PC-9 (cell line): ENCODE measurements around the gene CHDH. TPM values are rescaled to one million over a fixed set of nuclear protein-coding genes. Genes with fewer than 3 reads are reported as not detected.

ENCODE experiments used
- BruUV-seq: library from RNA; stranded (reverse); fragments of 400-500 nt; replicated peaks from 2 replicates; lab custom pipeline; 2021; lab: Mats Ljungman, UMichigan
- CTCF ChIA-PET: fragments of 300-600 bp; sonication (Branson Sonifier 250); formaldehyde crosslinking; loops from one replicate; lab custom pipeline; 2022; ENCODE audit warnings: antibody characterized with exemption; lab: Charles Lee
- POLR2A ChIA-PET: fragments of 300-600 bp; sonication (Branson Sonifier 250); formaldehyde crosslinking; loops from one replicate; lab custom pipeline; 2022; ENCODE audit warnings: antibody characterized with exemption; ENCODE audit not compliant: unreplicated experiment; lab: Charles Lee
- DNase-seq, 2 experiments: peaks; one replicate each; pipeline versions ENCODE4 v3.0.0 to v3.0.0-alpha.2; 2015 to 2022; ENCODE audit warnings: mixed read lengths in 1 of 2
- H2AFZ ChIP-seq: fragments of 200-600 bp; sonication (generic); 2 replicates; pipeline ENCODE4 v1.8.1; 2017; ENCODE audit warnings: antibody characterized with exemption
- H3F3A ChIP-seq: fragments of 200-600 bp; sonication (generic); 2 replicates; pipeline ENCODE4 v1.8.1; 2017; ENCODE audit warnings: antibody characterized with exemption, mild to moderate bottlenecking, low read depth; ENCODE audit not compliant: insufficient read depth
- H3K27ac ChIP-seq: fragments of 200-600 bp; sonication (generic); 2 replicates; pipeline ENCODE4 v1.6.1; 2016; ENCODE audit warnings: mixed run types
- H3K27me3 ChIP-seq: fragments of 200-600 bp; sonication (generic); 2 replicates; pipeline ENCODE4 v1.6.1; 2016; ENCODE audit warnings: low read depth, mixed run types; ENCODE audit not compliant: insufficient read depth
- H3K36me3 ChIP-seq: fragments of 200-600 bp; sonication (generic); 2 replicates; pipeline ENCODE4 v1.6.1; 2016; ENCODE audit warnings: low read depth, mixed run types
- H3K4me1 ChIP-seq: fragments of 200-600 bp; sonication (generic); replicated peaks from 2 replicates; pipeline ENCODE4 v1.6.1; 2016; ENCODE audit warnings: mixed run types; ENCODE audit not compliant: insufficient read depth
- H3K4me2 ChIP-seq: fragments of 200-600 bp; sonication (generic); 2 replicates; pipeline ENCODE4 v1.6.1; 2017; ENCODE audit warnings: mixed run types
- H3K4me3 ChIP-seq: fragments of 200-600 bp; sonication (generic); 2 replicates; pipeline ENCODE4 v1.6.1; 2016; ENCODE audit warnings: mixed run types
- H3K79me2 ChIP-seq: fragments of 200-600 bp; sonication (generic); 2 replicates; pipeline ENCODE4 v1.6.1; 2017; ENCODE audit warnings: low read depth, mixed run types
- H3K9me2 ChIP-seq: fragments of 200-600 bp; sonication (generic); 2 replicates; pipeline ENCODE4 v1.8.1; 2017; ENCODE audit warnings: mild to moderate bottlenecking; ENCODE audit not compliant: insufficient read depth
- H3K9me3 ChIP-seq: fragments of 200-600 bp; sonication (generic); 2 replicates; pipeline ENCODE4 v1.8.1; 2016; ENCODE audit warnings: low read depth; ENCODE audit not compliant: insufficient read depth
- H4K20me1 ChIP-seq: fragments of 200-600 bp; sonication (generic); 2 replicates; pipeline ENCODE4 v1.8.1; 2017; ENCODE audit not compliant: insufficient read depth
- EZH2 ChIP-seq: fragments of 200-600 bp; sonication (generic); IDR thresholded peaks from 2 replicates; pipeline ENCODE4 v1.8.0; 2017; ENCODE audit warnings: antibody characterized with exemption, low read depth
- intact Hi-C: fragments of 100-400 bp; cut with micrococcal nuclease; formaldehyde crosslinking; loops from one replicate; pipeline ENCODE4 v1.10.0; 2022; ENCODE audit not compliant: unreplicated experiment
- total RNA-seq: library from RNA; stranded (reverse); gene quantifications from 2 replicates; pipeline ENCODE4 v1.2.3, GENCODE V29; 2021
- TF ChIP-seq, protein P1 (sequence below): fragments of 200-600 bp; sonication (generic); conservative IDR thresholded peaks from 2 replicates; pipeline ENCODE4 v1.6.1; 2017; ENCODE audit warnings: mixed run types, antibody characterized with exemption, mild to moderate bottlenecking, moderate library complexity

The CHDH gene
- total RNA-seq, 1 experiment from 2014 or later, result not detected

DNA sequence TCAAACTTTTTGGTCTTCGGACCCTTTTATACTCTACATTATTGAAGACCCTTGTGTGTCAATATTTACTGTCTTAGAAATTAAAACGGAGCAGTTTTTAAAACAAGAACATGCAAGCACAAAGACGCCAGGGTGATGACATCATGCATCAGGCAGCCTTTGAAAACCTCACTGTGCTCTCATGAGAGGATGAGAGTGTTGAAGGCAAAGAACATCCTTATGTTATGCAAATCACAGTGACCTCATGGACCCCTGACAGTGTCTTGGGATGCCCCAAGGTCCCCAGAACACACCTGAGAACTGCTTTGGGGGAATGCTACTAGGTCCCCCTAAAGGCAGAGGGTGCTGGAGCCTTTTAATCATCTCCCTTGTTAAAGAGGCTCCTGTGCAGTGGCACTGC, 51.6 kb downstream of the CHDH start:
- Histone ChIP-seq H3K27ac (no peak overlapping the region), H3K9me3 (no peaks in the 10 kb centered on the region), H3K4me2 (no peak overlapping the region), H3F3A (no peaks in the 10 kb centered on the region), H4K20me1 (no peaks in the 10 kb centered on the region), H2AFZ (no peak overlapping the region), H3K4me1 (no peaks in the 10 kb centered on the region), H3K9me2 (no peaks in the 10 kb centered on the region), H3K27me3 (peaks cover 88% of the 10 kb centered on the region), H3K79me2 (no peaks in the 10 kb centered on the region), H3K36me3 (no peaks in the 10 kb centered on the region), H3K4me3 (no peak overlapping the region)
- intact Hi-C loops, result no loop called here
- TF ChIP-seq, protein P1, sequence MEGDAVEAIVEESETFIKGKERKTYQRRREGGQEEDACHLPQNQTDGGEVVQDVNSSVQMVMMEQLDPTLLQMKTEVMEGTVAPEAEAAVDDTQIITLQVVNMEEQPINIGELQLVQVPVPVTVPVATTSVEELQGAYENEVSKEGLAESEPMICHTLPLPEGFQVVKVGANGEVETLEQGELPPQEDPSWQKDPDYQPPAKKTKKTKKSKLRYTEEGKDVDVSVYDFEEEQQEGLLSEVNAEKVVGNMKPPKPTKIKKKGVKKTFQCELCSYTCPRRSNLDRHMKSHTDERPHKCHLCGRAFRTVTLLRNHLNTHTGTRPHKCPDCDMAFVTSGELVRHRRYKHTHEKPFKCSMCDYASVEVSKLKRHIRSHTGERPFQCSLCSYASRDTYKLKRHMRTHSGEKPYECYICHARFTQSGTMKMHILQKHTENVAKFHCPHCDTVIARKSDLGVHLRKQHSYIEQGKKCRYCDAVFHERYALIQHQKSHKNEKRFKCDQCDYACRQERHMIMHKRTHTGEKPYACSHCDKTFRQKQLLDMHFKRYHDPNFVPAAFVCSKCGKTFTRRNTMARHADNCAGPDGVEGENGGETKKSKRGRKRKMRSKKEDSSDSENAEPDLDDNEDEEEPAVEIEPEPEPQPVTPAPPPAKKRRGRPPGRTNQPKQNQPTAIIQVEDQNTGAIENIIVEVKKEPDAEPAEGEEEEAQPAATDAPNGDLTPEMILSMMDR, result no peak
- TF ChIP-seq EZH2, result no peak
- no TSS peak for BruUV-seq
- ChIA-PET CTCF (no interaction called here), POLR2A (no interaction called here)
- DNase-seq, result no peak

DNA sequence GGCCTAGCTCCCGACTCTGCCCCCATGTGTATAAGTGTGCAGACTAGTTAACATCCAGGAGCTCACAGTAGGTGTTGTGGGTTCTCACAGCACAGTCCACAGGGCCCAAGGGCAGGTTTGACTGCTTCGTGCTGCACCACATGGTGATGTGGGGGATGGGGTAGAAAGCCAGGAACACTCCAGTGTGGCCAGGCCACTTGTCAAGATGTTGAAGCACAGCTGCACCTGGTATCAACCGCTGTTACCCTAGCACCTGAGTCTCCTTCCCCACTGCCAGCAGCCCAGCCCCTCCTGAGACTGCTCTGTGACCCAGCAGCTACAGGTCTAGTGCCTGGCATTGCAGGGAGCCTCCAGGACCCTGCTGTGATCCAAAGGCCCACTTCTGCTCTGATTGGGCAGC, 53.4 kb downstream of the CHDH start:
- Histone ChIP-seq H3K9me2 (no peaks in the 10 kb centered on the region), H3K4me3 (no peak overlapping the region), H3K27ac (no peak overlapping the region), H3F3A (no peaks in the 10 kb centered on the region), H3K4me1 (no peaks in the 10 kb centered on the region), H3K36me3 (no peaks in the 10 kb centered on the region), H4K20me1 (no peaks in the 10 kb centered on the region), H3K9me3 (no peaks in the 10 kb centered on the region), H2AFZ (no peak overlapping the region), H3K79me2 (no peaks in the 10 kb centered on the region), H3K27me3 (peaks cover 87% of the 10 kb centered on the region), H3K4me2 (no peak overlapping the region)
- CTCF ChIA-PET, result no interaction called here
- intact Hi-C loops, result no loop called here
- no peak for DNase-seq
- POLR2A ChIA-PET, result no interaction called here
- TF ChIP-seq, protein P1, result no peak
- no peak for TF ChIP-seq EZH2
- no TSS peak for BruUV-seq

DNA sequence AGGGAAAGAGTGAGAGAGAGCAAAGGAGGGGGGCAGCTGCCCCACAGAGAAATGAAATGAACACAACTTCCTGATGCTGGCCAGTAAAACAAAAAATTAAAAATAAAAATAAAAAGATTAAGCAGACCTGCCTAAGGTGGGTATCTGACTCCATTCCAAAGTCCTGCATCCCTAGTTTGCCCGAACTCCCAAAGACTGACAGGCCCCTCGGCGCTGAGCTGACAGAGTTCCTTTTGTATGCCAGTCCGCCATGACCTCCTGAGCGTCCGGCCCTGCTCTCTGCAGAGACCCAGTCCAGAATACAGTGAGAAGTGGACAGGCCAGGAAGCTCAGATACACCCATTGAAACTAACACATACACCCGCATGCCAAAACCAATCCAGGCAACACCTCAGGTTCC, 54.9 kb downstream of the CHDH start:
- no peak overlapping the region for H3K27ac ChIP-seq
- intact Hi-C loops, result no loop called here
- no peaks in the 10 kb centered on the region for H3F3A ChIP-seq
- H3K27me3 ChIP-seq, result peaks cover 88% of the 10 kb centered on the region
- DNase-seq, result no peak
- POLR2A ChIA-PET, result no interaction called here
- no peak overlapping the region for H3K4me3 ChIP-seq
- TF ChIP-seq, protein P1, result no peak
- TF ChIP-seq EZH2, result no peak
- H3K79me2 ChIP-seq, result no peaks in the 10 kb centered on the region
- no peaks in the 10 kb centered on the region for H4K20me1 ChIP-seq
- CTCF ChIA-PET, result no interaction called here
- no peaks in the 10 kb centered on the region for H3K36me3 ChIP-seq
- H2AFZ ChIP-seq, result no peak overlapping the region
- H3K9me3 ChIP-seq, result no peaks in the 10 kb centered on the region
- no peaks in the 10 kb centered on the region for H3K4me1 ChIP-seq
- BruUV-seq, result no TSS peak
- no peak overlapping the region for H3K4me2 ChIP-seq
- no peaks in the 10 kb centered on the region for H3K9me2 ChIP-seq
